ENCODE results near the gene SLC19A1.

The SLC19A1 gene

DNA sequence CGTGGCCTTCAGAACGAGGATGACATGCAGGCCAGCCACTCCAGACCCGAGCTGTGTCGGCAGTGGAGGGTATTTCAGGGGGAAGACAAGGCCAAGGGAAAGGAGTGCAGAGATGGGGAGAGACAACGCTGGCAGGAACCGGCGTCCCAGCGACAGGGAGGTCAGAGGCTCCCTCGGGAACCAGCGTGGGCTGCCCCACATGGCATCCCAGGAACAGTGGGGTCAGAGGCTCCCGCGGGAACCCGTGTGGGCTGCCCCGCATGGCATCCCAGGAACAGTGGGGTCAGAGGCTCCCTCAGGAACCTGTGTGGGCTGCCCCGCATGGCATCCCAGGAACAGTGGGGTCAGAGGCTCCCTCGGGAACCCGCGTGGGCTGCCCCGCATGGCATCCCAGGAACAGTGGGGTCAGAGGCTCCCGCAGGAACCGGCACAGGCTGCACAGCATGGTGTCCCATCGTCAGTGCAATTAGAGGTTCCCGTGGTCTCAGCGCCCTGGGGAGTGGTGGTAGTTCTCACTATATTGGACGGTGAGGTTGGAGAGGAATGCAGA lies 43.0 kb downstream of the SLC19A1 start:
- no peak overlapping the region for H3K4me3 ChIP-seq (ENCODE audit: low read depth, low read length)
- no peak for DNase-seq (ENCODE audit: low read depth)

DNA sequence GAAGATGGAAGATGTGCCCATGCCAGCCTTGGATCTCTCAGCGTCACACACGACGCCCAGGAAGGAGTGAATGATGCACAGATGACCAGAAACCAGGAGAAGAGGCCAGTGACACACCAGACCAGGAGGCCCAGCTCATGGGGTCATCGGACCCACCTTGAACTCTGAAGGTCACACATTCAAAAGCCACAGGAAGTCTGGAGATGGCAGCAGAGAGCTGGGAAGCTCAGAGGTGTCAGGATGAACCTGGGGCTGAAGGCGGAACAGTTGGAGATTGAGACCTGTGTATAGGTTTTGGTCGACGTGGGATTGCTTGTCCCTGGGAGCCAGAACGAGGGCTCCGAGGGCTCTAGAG lies 43.6 kb downstream of the SLC19A1 start:
- no peak overlapping the region for H3K4me3 ChIP-seq (ENCODE audit: low read depth, low read length)
- no peak for DNase-seq (ENCODE audit: low read depth)

DNA sequence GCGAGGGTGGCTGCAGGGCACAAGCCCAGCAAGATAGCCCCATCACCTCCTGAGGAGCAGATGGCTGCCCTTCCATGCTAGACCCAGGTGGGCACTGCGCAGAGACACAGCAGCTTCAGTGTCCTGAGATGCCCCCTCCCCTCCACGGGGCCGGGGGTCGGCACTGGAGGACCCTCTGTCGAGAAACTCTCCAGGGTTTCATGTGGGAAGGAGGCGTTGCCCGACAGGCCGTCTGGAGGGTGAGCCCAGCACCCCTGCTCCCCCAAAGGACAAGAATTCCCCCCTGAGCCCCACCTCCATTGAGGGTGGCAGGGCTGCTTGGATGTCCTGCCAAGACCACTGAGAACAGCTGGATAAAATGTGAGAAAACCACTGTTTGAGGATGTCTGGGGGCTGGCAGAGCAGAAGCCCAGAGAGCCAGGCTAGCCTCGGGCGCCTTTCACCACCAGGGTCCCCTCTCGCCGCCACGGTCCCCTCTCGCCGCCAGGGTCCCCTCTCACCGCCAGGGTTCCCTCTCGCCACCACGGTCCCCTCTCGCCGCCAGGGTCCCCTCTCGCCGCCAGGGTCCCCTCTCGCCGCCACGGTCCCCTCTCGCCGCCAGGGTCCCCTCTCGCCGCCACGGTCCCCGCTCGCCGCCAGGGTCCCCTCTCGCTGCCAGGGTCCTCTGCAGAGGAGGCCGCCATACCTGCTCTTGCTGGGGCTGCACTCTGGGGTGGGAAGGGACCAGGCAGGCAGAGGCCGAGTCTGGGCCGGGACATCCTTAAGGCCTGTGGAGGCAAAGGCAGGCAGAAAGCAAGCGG lies 44.2 kb downstream of the SLC19A1 start:
- no peak for DNase-seq (ENCODE audit: low read depth)
- no peak overlapping the region for H3K4me3 ChIP-seq (ENCODE audit: low read depth, low read length)

DNA sequence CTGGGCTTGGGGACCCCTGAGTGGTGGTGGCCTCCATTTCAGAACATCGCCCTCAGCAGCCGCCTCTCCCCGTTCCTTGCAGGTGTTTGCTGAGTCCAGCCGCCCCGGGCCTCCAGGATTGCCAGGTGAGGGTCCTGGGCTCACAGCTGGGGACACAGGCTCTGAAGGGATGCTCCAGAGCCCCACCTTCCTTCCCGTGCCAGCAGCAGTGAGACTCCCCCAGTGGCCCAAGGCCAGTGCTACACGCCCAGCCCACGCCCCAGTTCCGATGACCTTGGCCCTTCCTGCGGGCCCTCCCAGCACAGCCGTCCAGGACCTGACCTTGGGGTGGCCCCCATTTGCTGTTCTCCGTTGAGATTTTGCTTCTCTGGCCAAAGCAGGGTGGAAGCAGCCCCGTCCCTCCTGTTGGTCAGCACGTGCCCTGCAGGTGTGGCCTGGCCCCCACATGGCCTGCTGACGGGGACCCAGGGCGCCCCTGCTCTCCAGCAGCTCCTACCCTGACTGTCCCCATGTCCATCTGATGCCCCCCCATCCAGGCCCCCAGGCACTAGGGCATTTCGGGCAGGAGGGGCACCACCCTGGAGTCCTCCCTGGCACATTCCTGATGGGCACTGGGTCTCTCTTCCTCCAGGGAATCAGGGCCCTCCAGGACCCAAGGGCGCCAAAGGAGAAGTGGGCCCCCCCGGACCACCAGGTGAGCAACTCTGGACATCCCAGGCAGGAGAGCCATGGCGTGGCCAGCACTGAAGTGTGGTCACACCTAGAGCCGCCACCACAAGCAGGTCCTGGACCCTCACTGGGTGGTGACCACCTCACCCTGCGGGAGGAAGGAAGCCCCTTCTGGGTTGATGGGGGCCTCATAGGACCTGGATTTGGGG lies 45.0 kb downstream of the SLC19A1 start:
- DNase-seq (ENCODE audit: low read depth): no peak

DNA sequence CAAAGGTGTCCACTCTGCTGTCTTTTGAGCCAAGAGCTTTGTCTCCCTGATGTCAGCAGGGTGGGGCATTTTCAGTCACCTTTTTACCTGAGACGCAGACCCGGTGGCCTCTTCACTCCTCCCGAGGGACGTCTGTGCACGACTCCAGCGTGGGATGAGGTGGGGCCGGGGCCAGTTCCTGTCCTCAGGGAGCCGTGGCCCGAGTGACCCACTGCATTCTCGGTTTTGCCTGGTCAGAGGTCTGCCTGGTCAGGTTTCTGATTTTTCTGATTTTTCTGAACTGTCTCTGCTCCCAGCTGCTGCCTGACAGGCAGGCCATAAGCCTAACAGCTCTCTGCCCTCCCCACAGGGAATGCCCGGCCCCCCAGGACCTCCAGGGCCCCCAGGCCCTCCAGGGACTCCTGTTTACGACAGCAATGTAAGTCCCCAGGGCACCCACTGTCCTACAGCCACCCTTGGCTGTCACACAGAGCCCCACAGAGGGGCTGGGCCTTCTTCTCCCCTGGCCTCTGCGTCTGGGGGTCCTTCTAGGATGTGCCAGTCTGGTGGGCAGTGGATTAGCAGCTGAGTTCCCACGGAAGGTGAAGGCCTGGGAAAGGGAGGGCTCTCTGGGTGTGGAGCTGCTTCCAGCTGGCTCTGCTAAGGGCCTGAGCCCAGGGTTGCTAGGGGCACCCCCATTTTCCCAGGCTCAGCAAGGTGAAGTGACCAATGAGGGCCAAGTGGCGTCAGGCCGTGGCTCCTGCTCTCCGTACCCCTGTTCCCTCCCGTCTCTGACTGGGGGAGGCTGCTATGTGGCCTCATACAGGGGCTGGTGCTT lies 45.9 kb downstream of the SLC19A1 start:
- DNase-seq (ENCODE audit: low read depth): no peak
- no peak overlapping the region for H3K4me3 ChIP-seq (ENCODE audit: low read depth, low read length)

More for the DNA sequence above, 45.0 kb downstream of the SLC19A1 start:
- no peak overlapping the region for H3K4me3 ChIP-seq (ENCODE audit: low read depth, low read length)

DNA sequence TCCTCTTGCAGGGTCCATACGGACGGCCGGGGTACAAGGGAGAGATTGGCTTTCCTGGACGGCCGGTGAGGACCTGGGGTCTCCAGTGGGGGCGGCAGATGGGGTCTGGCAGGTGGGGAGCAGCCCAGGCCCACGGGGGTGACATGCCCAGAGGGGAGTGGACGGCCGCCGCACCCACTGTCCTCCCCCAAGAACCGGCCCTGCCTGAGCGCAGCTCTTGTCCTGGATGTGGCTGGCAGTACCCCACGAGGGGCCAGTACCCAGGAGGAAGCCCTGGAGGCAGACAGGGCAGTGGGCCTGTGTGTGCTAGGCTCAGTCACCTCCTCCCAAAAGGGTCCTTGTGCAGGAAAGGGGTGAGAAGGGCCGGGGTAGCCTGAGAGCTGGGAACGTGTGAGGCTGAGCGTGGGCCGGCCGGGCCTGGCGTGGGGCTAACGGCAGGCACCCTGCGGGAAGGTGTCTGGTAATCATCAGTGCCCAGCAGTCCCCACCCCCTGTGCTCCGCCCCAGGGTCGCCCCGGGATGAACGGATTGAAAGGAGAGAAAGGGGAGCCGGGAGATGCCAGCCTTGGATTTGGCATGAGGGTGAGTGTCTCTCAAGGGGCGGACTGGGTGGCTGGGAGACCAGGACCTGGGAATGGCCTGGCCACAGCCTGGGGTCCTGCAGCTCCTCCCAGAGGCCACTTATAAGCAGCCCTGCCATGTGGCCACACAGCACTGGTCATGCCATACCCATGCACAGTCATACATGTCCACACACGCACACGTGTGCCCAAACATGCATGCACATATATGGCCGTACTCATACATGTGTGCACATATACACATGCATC lies 47.2 kb downstream of the SLC19A1 start:
- no peak for DNase-seq (ENCODE audit: low read depth)
- H3K4me3 ChIP-seq (ENCODE audit: low read depth, low read length): no peak overlapping the region

DNA sequence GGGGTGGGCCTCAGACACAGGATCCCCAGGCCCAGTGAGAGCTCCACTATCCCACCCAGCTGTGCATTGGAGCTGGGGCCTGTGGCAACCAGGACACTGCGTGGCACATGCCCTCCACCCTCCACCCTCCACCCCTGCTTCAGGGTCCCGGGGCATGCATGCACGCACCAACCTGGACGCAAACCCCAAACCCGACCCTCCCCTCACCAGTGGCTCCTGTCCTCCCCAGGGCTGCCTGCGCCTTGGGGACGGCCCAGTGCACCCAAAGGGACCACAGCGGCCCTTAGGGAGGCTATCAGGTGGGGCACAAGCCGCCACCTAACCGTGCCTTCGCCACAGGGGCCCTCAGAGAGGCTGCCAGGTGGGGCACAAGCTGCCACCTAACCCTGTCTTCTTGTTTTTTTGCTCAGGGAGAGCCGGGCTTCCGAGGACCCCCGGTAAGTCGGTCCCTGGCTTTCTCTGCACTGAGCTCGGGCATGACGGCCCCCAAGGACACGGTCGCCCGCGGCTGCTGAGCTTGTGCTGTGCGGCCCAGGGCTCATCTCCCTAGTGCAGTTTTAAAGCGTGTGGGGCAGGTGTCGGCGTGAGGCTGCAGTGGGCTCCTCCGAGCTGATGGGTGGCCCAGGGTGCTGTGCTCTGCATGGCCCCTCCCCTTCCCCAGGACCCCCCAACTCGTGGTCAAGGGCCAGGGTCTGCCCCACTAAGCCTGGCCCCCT lies 47.9 kb downstream of the SLC19A1 start:
- H3K4me3 ChIP-seq (ENCODE audit: low read depth, low read length): no peak overlapping the region
- no peak for DNase-seq (ENCODE audit: low read depth)

DNA sequence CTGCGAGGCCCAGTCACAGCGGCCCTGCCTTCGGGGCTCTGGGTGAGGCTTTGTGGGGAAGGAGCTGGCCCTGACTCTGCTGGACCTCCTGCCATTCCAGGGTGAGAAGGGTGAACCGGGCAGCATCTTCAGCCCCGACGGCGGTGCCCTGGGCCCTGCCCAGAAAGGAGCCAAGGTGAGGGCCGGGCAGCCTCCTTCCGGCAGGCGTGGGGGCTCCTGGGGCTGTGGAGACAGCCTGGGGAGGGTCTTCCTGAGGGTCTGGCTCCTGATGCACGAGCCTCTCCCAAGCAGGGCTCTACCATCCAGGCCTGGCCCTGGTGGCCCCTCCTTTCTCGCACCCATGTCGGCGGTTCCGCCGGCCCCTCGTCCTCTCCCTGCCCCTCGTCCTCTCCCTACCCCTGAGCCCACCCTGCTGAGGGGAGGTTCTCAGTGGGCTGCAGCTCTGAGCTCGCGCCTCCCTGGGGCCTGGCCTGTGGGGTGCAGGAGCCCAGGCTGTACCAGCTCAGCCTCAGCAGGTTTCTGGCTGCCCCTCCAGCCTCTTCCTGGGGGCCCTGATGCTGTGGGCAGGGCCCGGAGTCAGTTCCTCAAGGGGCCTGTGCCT lies 48.7 kb downstream of the SLC19A1 start:
- DNase-seq (ENCODE audit: low read depth): no peak

DNA sequence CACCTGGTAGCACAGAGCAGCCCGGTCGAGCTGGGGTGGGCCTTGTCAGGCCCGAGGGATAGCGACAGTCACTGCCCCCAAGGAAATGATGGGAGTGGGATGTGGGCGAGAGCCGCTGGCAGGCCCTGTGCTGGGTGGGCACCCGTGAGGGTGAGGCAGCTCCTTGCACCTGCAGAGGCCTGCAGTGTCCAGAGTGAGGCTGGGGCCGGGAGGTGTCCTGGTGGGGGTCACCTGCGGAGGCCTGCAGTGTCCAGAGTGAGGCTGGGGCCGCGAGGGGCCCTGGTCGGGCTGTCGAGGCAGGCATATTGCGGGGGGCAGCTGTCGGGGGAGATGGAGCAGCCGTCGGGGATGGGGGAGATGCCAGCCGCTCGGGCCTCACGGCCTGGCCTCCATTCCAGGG lies 49.5 kb downstream of the SLC19A1 start:
- no peak overlapping the region for H3K4me3 ChIP-seq (ENCODE audit: low read depth, low read length)
- DNase-seq (ENCODE audit: low read depth): no peak

More for the DNA sequence above, 48.7 kb downstream of the SLC19A1 start:
- H3K4me3 ChIP-seq (ENCODE audit: low read depth, low read length): no peak overlapping the region

DNA sequence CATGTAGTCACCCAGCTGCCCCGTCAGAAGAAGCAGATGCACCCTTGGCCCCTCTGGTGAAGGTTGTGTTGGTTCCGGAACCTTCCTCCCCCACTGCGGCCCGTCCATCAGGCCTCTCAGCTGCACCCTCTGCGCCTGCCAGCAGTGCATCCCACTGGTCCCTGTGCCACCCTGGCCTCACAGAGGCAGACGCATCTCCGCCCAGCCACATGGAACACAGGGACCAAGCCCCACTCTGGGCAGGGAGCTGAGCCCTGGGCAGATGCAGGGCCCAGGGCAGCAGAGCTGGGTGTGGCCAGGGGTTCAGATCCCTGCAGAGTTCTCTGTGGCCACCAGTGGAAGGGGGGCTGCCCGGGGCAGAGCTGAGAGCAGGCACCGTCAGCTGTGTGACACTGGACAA lies 50.6 kb downstream of the SLC19A1 start:
- DNase-seq (ENCODE audit: low read depth): no peak
- H3K4me3 ChIP-seq (ENCODE audit: low read depth, low read length): no peak overlapping the region

DNA sequence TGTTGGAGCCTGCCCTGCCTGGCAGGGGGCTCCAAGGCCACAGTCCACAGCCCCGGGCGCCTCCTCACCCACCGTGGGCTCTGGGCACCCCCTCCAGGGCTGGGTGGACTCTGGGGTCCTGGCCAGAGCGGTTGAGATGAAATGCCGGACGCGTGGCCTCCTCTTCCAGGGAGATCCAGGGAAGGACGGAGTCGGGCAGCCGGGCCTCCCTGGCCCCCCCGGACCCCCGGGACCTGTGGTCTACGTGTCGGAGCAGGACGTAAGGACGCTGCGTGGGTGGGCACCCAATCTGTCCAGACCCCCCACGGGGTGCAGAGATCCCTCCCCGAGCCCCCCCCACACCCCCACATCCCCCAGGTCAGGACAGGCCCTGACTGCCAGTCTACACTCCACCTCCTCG lies 51.2 kb downstream of the SLC19A1 start:
- no peak for DNase-seq (ENCODE audit: low read depth)
- H3K4me3 ChIP-seq (ENCODE audit: low read depth, low read length): no peak overlapping the region

DNA sequence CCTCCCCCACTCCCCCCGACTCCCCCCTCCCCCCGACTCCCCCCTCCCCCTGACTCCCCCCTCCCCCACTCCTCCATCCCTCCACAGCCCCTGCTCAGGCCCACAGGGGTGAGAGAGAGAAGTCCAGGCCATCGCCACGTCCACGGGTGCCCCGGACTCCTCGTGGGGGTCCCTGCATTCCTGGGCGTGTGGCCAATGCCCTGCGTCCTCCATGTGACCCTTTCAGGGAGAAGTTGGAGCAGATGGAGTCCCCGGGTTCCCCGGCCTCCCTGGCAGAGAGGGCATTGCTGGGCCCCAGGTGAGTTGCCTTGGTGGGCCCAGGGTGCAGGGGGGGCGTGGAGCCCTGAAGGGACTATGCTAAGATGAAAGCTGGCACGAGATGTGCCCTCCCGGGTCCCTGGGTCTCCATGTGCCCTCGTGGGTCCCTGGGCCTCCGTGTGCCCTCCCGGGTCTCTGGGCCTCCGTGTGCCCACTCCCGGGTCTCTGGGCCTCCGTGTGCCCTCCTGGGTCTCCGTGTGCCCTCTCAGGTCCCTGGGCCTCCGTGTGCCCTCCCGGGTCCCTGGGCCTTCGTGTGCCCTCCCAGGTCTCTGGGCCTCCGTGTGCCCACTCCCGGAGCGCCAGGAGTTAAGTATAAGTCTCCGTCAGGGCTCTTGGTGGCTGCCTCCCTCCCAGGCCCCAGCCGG lies 52.0 kb downstream of the SLC19A1 start:
- DNase-seq (ENCODE audit: low read depth): no peak
- H3K4me3 ChIP-seq (ENCODE audit: low read depth, low read length): no peak overlapping the region

DNA sequence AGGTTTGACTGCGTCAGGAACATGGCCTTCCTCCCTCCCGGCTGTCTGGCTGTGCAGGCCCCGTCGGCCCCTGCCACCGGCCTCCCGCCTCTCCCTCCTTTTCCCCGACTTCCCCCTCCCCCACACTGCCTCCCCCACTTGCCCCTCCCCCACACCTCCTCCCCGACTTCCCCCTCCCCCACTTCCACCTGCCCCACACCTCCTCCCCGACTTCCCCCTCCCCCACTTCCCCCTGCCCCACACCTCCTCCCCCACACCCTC lies 52.6 kb downstream of the SLC19A1 start:
- no peak overlapping the region for H3K4me3 ChIP-seq (ENCODE audit: low read depth, low read length)
- no peak for DNase-seq (ENCODE audit: low read depth)

DNA sequence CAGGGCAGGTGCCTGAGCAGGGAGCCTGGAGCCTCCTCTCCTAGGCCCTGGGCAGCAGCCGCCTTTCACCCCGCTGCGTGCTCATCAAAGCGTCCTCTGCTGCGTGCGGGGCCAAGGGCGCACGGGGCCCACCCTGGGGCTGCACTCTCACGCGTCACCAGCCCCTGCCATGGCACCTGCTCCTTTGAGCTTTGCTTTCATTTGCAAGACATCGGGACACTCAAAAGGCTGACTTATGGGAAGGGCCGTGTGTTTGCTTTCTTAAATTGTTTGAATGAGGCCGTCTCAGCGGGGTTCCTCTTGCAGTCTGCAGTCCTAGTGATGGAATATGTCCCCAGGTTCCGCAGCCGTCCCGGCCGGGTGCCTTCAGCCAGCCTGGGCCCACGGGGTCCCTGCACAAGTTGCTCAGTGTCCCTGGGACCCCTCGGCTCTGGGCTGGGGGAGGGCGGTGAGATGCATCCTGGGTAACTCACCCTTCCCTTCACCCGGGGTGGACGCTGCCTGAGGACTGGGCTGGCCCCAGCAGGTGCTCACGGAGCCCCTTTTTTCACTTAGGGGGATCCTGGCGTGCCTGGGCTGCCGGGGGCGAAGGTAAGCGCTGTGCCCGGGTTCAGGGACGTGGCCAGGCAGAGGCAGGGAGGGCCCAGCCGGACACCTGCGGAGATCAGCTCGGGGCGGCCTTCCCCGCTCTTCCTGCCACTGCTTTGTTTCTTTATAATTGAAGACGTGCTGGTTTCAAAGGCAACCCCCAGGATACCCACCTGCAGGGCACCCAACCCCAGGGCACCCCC lies 53.1 kb downstream of the SLC19A1 start:
- H3K4me3 ChIP-seq (ENCODE audit: low read depth, low read length): no peak overlapping the region
- no peak for DNase-seq (ENCODE audit: low read depth)

DNA sequence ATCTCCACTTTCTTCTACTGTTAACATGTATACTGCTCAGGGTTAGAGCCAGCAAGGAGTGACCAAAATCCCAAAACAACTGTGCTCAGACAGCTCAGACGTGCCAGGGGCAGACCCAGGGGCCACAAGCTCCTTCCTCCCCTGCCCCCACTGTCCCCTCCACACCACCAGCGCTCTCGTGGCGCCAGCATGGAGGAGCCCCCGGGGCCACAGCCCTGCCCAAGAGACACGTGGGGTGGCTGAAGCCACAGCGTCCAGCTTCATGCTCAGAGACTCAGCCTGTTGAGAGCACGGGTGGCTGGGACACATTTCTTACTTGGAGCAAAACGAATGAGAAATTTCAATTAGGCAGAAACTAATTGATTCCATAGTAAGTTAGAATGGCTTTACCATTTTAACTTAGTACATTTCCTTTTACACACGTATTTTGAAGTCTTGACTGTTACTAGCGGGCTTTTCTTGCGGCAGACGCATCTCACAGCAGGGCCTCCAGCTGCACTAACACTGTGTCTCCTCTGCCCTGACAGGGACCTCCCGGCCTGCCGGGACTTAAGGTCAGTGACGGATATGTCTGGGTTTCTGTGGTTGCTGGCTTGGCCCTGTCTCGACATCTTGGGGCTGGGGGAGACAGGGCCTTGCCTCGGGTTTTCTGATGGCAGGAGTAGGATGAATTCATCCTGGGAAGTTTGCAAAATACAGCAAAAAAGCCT lies 54.2 kb downstream of the SLC19A1 start:
- DNase-seq (ENCODE audit: low read depth): no peak
- H3K4me3 ChIP-seq (ENCODE audit: low read depth, low read length): no peak overlapping the region

DNA sequence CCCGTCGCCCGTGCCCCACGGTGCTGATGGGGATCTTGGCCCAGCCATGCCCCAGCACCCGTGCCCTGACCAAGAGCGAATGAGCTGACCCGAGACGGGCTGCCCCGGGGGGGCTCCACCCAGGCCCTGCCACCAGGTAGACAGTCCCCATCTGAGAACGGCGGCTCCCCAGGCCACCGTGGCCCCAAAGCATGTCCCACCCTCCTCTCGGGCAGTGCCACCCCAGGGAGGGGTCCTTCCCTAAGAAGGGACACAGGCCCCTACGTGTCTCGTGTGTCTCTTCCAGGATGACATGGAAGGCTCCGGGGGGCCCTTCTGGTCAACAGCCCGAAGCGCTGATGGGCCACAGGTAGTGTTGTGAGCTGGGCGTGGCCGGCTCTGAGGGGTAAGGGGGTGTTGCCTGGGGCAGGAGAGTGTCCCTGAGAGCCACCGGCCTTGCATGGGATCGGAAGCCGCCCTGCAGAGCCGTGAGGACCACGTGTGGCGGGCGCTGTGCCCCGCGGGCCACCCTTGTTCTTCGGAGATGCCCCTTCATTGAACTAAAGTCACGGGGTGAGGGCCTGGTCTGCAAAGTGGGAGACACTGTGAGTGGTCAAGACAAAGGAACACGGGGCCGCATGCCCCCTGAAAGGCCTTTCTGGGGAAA lies 55.0 kb downstream of the SLC19A1 start:
- DNase-seq (ENCODE audit: low read depth): no peak
- no peak overlapping the region for H3K4me3 ChIP-seq (ENCODE audit: low read depth, low read length)

Data from skeletal muscle cell (primary cell).